ENCODE data around the gene OASL. TPM values are rescaled to one million over a fixed set of nuclear protein-coding genes. Genes with fewer than 3 reads are reported as not detected.

The OASL gene
- total RNA-seq, 2 experiments from 2014 or later = 11.1 to 11.4 TPM

GRCh38 chr12:120972870-120973543 is 66.0 kb downstream of the OASL start:
- ATAC-seq (no peak), DNase-seq (no peak)
- POLR2A ChIA-PET = interaction anchor here (1.3 kb wide), 1 partner anchor 43 kb away, joined by 3 read pairs; the partner anchor contains the start of gene C12orf43
- no peaks in the 10 kb centered on the region for H3K36me3 Mint-ChIP-seq (ENCODE audit: low read depth)
- no peak overlapping the region for H3K27ac Mint-ChIP-seq
- CTCF ChIA-PET = interaction anchor here (0.7 to 3.1 kb wide), 17 partner anchors 10 to 390 kb away, joined by 3 to 50 read pairs (median 5); partner anchors contain the start of genes CABP1 and POP5
- H3K4me1 Mint-ChIP-seq (ENCODE audit: low read depth) = peaks cover 2% of the 10 kb centered on the region
- no peak overlapping the region for H3K4me3 Mint-ChIP-seq
- intact Hi-C loops (cut with micrococcal nuclease) = no loop called here
- no peaks in the 10 kb centered on the region for H3K27me3 Mint-ChIP-seq
- TF ChIP-seq CTCF (IDR thresholded peaks at IDR 0.05) = no peak
- no peaks in the 10 kb centered on the region for H3K9me3 Mint-ChIP-seq

GRCh38 chr12:120971299-120972180 is 67.5 kb downstream of the OASL start:
- TF ChIP-seq CTCF (IDR thresholded peaks at IDR 0.05) = peak; percentile 79
- peaks cover 2% of the 10 kb centered on the region for H3K4me1 Mint-ChIP-seq (ENCODE audit: low read depth)
- no peaks in the 10 kb centered on the region for H3K9me3 Mint-ChIP-seq
- ATAC-seq = peak; percentile 98
- DNase-seq = peak; percentile 57
- CTCF ChIA-PET = interaction anchor here (0.6 to 3.1 kb wide), 62 partner anchors 8 to 389 kb away, joined by 3 to 50 read pairs (median 5); partner anchors contain the start of genes ACADS, CABP1, POP5 and UNC119B
- H3K27ac Mint-ChIP-seq = no peak overlapping the region
- POLR2A ChIA-PET = interaction anchor here (1.2 kb wide), 1 partner anchor 246 kb away, joined by 3 read pairs; the partner anchor contains the start of gene ACADS
- no peak overlapping the region for H3K4me3 Mint-ChIP-seq
- H3K36me3 Mint-ChIP-seq (ENCODE audit: low read depth) = no peaks in the 10 kb centered on the region
- no peaks in the 10 kb centered on the region for H3K27me3 Mint-ChIP-seq
- intact Hi-C loops (cut with micrococcal nuclease) = no loop called here

- Mint-ChIP-seq H3K4me1 (ENCODE audit: low read depth) (peaks cover 2% of the 10 kb centered on the region), H3K27me3 (no peaks in the 10 kb centered on the region), H3K9me3 (no peaks in the 10 kb centered on the region), H3K36me3 (ENCODE audit: low read depth) (no peaks in the 10 kb centered on the region), H3K4me3 (no peak overlapping the region), H3K27ac (no peak overlapping the region)
- DNase-seq = no peak
- POLR2A ChIA-PET = no interaction called here
- TF ChIP-seq CTCF (IDR thresholded peaks at IDR 0.05) = no peak
- no peak for ATAC-seq
- CTCF ChIA-PET = interaction anchor here (1.3 to 2.7 kb wide), 3 partner anchors 10 to 67 kb away, joined by 3 to 15 read pairs (median 3); no protein-coding TSS in a partner anchor
- intact Hi-C loops (cut with micrococcal nuclease) = no loop called here
These were observed 68.7 kb downstream of the OASL start for GRCh38 chr12:120970310-120970709.

Other genes starting within 250 kb of the OASL start
- gene SPPL3, start 134.9 kb downstream of the OASL start, total RNA-seq = 10 to 100 TPM; 19.8 to 20.8 TPM
- not detected for gene HNF1A, start 60.7 kb downstream of the OASL start, total RNA-seq
- 10 to 100 TPM; 19.8 to 20.7 TPM for gene C12orf43, start 22.8 kb downstream of the OASL start, total RNA-seq
- 1 to 10 TPM; 3.6 to 4.7 TPM for gene P2RX7, start 93.6 kb upstream of the OASL start, total RNA-seq
- 10 to 100 TPM; 12.2 to 15.1 TPM for gene P2RX4, start 170.9 kb upstream of the OASL start, total RNA-seq